ENCODE results near the gene MYLK4. TPM values are rescaled to one million over a fixed set of nuclear protein-coding genes. Genes with fewer than 3 reads are reported as not detected.
A peak's percentile ranks its signal among the peaks of the same experiment; 100 is the strongest.

MYLK4 gene
- polyA plus RNA-seq, 3 donors: 0.04 to 0.45 (median 0.08) TPM

DNA sequence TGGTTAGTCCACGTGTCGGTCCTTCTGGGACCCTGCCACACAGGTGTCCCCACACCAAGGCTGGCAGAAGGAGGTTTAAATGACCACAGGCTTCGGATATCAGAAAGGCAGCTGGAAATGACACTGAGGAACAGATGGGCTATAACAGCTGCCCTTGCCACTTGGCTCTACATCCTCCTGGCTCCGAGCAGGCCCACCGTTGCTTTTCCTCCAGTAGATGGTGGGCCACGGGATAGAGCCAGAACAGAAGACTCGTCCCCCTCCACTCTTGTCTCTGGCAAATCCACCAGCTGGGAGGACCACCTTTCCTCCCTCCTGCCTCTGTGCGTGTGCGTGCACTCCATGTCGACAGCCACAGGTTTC lies 32.1 kb upstream of the MYLK4 start:
- H3K27ac ChIP-seq (ENCODE audit: low read depth in 1 of 2, low read length in 2 of 2): no peak overlapping the region
- peak overlapping the region in 1 of 7 donors; percentile 11 for H3K27ac Mint-ChIP-seq

DNA sequence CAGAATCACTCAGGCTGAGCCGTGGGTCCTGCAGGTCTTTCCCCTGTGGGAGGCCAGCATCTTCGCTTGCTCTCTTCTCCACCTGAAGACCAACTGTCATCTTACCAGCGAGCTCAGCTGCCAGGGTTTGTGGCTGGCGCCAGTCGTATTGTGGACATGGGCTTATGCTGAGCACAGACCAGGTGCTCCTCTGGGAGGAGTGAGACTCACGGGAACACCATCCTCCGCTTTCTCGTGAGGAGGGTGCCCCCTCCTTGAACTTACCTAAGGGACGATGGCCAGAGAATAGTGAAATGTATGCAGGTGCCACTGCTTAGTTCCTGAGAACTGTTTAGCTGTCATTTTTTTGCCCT lies 31.6 kb upstream of the MYLK4 start:
- peaks cover 8% of the 10 kb centered on the region for H3K4me1 Mint-ChIP-seq
- TF ChIP-seq, protein P1, sequence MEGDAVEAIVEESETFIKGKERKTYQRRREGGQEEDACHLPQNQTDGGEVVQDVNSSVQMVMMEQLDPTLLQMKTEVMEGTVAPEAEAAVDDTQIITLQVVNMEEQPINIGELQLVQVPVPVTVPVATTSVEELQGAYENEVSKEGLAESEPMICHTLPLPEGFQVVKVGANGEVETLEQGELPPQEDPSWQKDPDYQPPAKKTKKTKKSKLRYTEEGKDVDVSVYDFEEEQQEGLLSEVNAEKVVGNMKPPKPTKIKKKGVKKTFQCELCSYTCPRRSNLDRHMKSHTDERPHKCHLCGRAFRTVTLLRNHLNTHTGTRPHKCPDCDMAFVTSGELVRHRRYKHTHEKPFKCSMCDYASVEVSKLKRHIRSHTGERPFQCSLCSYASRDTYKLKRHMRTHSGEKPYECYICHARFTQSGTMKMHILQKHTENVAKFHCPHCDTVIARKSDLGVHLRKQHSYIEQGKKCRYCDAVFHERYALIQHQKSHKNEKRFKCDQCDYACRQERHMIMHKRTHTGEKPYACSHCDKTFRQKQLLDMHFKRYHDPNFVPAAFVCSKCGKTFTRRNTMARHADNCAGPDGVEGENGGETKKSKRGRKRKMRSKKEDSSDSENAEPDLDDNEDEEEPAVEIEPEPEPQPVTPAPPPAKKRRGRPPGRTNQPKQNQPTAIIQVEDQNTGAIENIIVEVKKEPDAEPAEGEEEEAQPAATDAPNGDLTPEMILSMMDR (IDR thresholded peaks at IDR 0.05): no peak
- no peak overlapping the region for H3K27ac Mint-ChIP-seq
- DNase-seq: no peak
- Histone ChIP-seq H3K36me3 (replicated peaks in 1 of 2; ENCODE audit: control insufficient read depth in 1 of 2, insufficient read depth in 2 of 2, low read length in 2 of 2) (peaks cover 71 to 94% of the 10 kb centered on the region in 2 donors), H3K27me3 (ENCODE audit: control insufficient read depth in 2 of 2, insufficient read depth in 2 of 2, low read length in 2 of 2) (no peaks in the 10 kb centered on the region), H4K20me1 (ENCODE audit: insufficient read depth, low read length) (peaks cover 59% of the 10 kb centered on the region), H3K4me1 (ENCODE audit: control insufficient read depth in 1 of 2, insufficient read depth in 2 of 2, low read length in 2 of 2) (no peaks in the 10 kb centered on the region), H2AFZ (ENCODE audit: insufficient read depth, low read depth, low read length, poor library complexity, severe bottlenecking) (no peak overlapping the region), H3K79me2 (ENCODE audit: insufficient read depth, low read length) (peaks cover 59% of the 10 kb centered on the region), H3K4me3 (replicated peaks in 1 of 3; ENCODE audit: low read depth in 2 of 3, low read length in 3 of 3) (no peak overlapping the region), H3K4me2 (replicated peaks; ENCODE audit: extremely low read depth, low read length, poor library complexity, severe bottlenecking) (no peak overlapping the region), H3K9ac (ENCODE audit: insufficient read depth, low read length, poor library complexity, severe bottlenecking) (no peak overlapping the region), H3K27ac (ENCODE audit: low read depth in 1 of 2, low read length in 2 of 2) (no peak overlapping the region), H3K9me3 (replicated peaks in 1 of 2; ENCODE audit: control insufficient read depth in 1 of 2, insufficient read depth in 1 of 2, low read length in 2 of 2) (no peaks in the 10 kb centered on the region)
- intact Hi-C loops (cut with micrococcal nuclease): no loop called here
- H3K27me3 Mint-ChIP-seq (ENCODE audit: low read depth in 3 of 3): peaks cover 0 to 2% (median 0%) of the 10 kb centered on the region in 3 donors
- H3K9me3 Mint-ChIP-seq: no peaks in the 10 kb centered on the region
- H3K4me3 Mint-ChIP-seq: no peak overlapping the region
- H3K36me3 Mint-ChIP-seq: peaks cover 83 to 99% of the 10 kb centered on the region in 2 donors
- WGBS (ENCODE audit: insufficient coverage): 80% methylated on average over 5 of the region's 9 CpGs

More for the DNA sequence above, 32.1 kb upstream of the MYLK4 start:
- peaks cover 54% of the 10 kb centered on the region for H4K20me1 ChIP-seq (ENCODE audit: insufficient read depth, low read length)
- peaks cover 74 to 94% of the 10 kb centered on the region in 2 donors for H3K36me3 ChIP-seq (replicated peaks in 1 of 2; ENCODE audit: control insufficient read depth in 1 of 2, insufficient read depth in 2 of 2, low read length in 2 of 2)
- H3K79me2 ChIP-seq (ENCODE audit: insufficient read depth, low read length): peaks cover 57% of the 10 kb centered on the region
- intact Hi-C loops (cut with micrococcal nuclease): no loop called here
- H3K4me1 ChIP-seq (ENCODE audit: control insufficient read depth in 1 of 2, insufficient read depth in 2 of 2, low read length in 2 of 2): no peaks in the 10 kb centered on the region
- Mint-ChIP-seq H3K27me3 (ENCODE audit: low read depth in 3 of 3) (peaks cover 0 to 2% (median 0%) of the 10 kb centered on the region in 3 donors), H3K9me3 (no peaks in the 10 kb centered on the region), H3K4me1 (peaks cover 8% of the 10 kb centered on the region), H3K36me3 (peaks cover 83 to 99% of the 10 kb centered on the region in 2 donors), H3K4me3 (no peak overlapping the region)
- no peaks in the 10 kb centered on the region for H3K27me3 ChIP-seq (ENCODE audit: control insufficient read depth in 2 of 2, insufficient read depth in 2 of 2, low read length in 2 of 2)
- no peak overlapping the region for H2AFZ ChIP-seq (ENCODE audit: insufficient read depth, low read depth, low read length, poor library complexity, severe bottlenecking)
- TF ChIP-seq, protein P1 (IDR thresholded peaks at IDR 0.05): no peak
- H3K4me3 ChIP-seq (replicated peaks in 1 of 3; ENCODE audit: low read depth in 2 of 3, low read length in 3 of 3): no peak overlapping the region
- no peak overlapping the region for H3K9ac ChIP-seq (ENCODE audit: insufficient read depth, low read length, poor library complexity, severe bottlenecking)
- no peak overlapping the region for H3K4me2 ChIP-seq (replicated peaks; ENCODE audit: extremely low read depth, low read length, poor library complexity, severe bottlenecking)
- no peaks in the 10 kb centered on the region for H3K9me3 ChIP-seq (replicated peaks in 1 of 2; ENCODE audit: control insufficient read depth in 1 of 2, insufficient read depth in 1 of 2, low read length in 2 of 2)
- no peak for DNase-seq
- WGBS (ENCODE audit: insufficient coverage): 54% methylated on average over 10 of the region's 10 CpGs
